HL-60 (cell line): ENCODE results near the gene CTNNA2.

Experiments used
- DNase-seq, 2 experiments: peaks; one replicate each; pipeline ENCODE4 v3.0.0-alpha.2; 2010 to 2020; ENCODE audit warnings: low read depth in 1 of 2, low spot score in 1 of 2
- H3K27ac ChIP-seq: fragments of 250-450 bp; sonication (Bioruptor Pico); replicated peaks from 2 replicates; pipeline ENCODE4 v1.5.1; 2020; ENCODE audit warnings: mild to moderate bottlenecking, moderate library complexity
- H3K27me3 ChIP-seq: fragments of 250-450 bp; sonication (Bioruptor Pico); 2 replicates; pipeline ENCODE4 v1.5.1; 2021; ENCODE audit warnings: mild to moderate bottlenecking, moderate library complexity; ENCODE audit not compliant: insufficient read depth, poor library complexity, severe bottlenecking
- H3K4me3 ChIP-seq: replicated peaks from 2 replicates; pipeline ENCODE4 v1.5.1; 2011; ENCODE audit warnings: mild to moderate bottlenecking, control low read depth, low read length; ENCODE audit not compliant: insufficient read depth
- GABPA ChIP-seq: IDR thresholded peaks from 2 replicates; pipeline ENCODE4 v1.6.1; 2012; ENCODE audit warnings: low read depth
- POLR2AphosphoS5 ChIP-seq: IDR thresholded peaks from 2 replicates; pipeline ENCODE4 v1.6.1; 2012; ENCODE audit warnings: low read depth
- SPI1 ChIP-seq: IDR thresholded peaks from 2 replicates; pipeline ENCODE4 v1.6.1; 2012; ENCODE audit warnings: low read depth, mild to moderate bottlenecking, borderline replicate concordance
- TF ChIP-seq, protein P1 (sequence below): IDR thresholded peaks from one replicate; pipeline ENCODE4 v1.5.1; 2011; ENCODE audit warnings: low read length, control low read depth, inconsistent platforms; ENCODE audit not compliant: insufficient read depth
- TF ChIP-seq, protein P2 (sequence below): IDR thresholded peaks from 2 replicates; pipeline ENCODE4 v1.6.1; 2012; ENCODE audit warnings: low read depth; ENCODE audit not compliant: insufficient replicate concordance

Gene CTNNA2

DNA sequence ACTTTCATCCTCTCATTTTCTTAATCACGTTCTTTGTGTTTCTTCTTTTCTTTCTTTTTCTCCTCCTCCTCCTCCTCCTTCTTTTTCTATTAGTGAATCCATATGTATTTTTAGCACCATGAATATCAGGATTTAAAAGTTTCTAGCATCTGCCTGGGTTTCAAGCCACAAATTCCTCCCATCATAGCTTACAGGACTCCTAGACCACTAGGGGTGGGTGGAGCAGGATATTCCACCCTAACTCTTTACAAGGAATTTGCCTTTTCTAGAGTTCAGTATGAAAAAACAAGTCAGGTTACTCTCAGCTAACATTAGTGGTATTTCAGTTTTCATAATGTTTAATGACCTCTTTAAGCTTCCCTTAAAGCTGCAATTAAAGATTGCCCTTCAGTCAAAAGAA, 810.8 kb downstream of the CTNNA2 start:
- Histone ChIP-seq H3K27ac (no peak overlapping the region), H3K4me3 (no peak overlapping the region), H3K27me3 (peaks cover 14% of the 10 kb centered on the region)
- no peak for DNase-seq
- TF ChIP-seq GABPA = no peak
- TF ChIP-seq POLR2AphosphoS5 = no peak
- TF ChIP-seq, protein P1, sequence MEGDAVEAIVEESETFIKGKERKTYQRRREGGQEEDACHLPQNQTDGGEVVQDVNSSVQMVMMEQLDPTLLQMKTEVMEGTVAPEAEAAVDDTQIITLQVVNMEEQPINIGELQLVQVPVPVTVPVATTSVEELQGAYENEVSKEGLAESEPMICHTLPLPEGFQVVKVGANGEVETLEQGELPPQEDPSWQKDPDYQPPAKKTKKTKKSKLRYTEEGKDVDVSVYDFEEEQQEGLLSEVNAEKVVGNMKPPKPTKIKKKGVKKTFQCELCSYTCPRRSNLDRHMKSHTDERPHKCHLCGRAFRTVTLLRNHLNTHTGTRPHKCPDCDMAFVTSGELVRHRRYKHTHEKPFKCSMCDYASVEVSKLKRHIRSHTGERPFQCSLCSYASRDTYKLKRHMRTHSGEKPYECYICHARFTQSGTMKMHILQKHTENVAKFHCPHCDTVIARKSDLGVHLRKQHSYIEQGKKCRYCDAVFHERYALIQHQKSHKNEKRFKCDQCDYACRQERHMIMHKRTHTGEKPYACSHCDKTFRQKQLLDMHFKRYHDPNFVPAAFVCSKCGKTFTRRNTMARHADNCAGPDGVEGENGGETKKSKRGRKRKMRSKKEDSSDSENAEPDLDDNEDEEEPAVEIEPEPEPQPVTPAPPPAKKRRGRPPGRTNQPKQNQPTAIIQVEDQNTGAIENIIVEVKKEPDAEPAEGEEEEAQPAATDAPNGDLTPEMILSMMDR = no peak
- no peak for TF ChIP-seq SPI1
- TF ChIP-seq, protein P2, sequence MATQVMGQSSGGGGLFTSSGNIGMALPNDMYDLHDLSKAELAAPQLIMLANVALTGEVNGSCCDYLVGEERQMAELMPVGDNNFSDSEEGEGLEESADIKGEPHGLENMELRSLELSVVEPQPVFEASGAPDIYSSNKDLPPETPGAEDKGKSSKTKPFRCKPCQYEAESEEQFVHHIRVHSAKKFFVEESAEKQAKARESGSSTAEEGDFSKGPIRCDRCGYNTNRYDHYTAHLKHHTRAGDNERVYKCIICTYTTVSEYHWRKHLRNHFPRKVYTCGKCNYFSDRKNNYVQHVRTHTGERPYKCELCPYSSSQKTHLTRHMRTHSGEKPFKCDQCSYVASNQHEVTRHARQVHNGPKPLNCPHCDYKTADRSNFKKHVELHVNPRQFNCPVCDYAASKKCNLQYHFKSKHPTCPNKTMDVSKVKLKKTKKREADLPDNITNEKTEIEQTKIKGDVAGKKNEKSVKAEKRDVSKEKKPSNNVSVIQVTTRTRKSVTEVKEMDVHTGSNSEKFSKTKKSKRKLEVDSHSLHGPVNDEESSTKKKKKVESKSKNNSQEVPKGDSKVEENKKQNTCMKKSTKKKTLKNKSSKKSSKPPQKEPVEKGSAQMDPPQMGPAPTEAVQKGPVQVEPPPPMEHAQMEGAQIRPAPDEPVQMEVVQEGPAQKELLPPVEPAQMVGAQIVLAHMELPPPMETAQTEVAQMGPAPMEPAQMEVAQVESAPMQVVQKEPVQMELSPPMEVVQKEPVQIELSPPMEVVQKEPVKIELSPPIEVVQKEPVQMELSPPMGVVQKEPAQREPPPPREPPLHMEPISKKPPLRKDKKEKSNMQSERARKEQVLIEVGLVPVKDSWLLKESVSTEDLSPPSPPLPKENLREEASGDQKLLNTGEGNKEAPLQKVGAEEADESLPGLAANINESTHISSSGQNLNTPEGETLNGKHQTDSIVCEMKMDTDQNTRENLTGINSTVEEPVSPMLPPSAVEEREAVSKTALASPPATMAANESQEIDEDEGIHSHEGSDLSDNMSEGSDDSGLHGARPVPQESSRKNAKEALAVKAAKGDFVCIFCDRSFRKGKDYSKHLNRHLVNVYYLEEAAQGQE = no peak

DNA sequence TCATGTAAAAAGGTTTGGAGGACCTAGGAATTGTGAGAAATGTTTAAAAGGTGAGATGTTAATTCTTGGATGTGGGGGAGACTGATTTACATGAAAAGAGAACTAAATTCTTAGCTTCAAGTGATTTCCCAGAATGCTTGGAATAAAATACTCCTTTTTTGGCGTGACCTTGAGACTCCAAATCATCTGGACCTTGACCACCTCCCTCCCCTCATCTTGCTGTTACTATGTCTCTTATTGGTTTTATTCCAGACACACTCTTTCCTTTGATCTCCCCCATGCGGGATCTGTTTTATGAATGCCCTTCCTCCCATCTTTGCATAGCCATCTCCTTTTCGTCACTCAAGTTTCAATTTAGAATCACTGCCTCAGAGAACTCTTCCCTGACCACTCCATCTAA, 811.7 kb downstream of the CTNNA2 start:
- no peak overlapping the region for H3K27ac ChIP-seq
- peaks cover 14% of the 10 kb centered on the region for H3K27me3 ChIP-seq
- no peak for DNase-seq
- TF ChIP-seq, protein P2 = no peak
- TF ChIP-seq POLR2AphosphoS5 = no peak
- TF ChIP-seq GABPA = no peak
- TF ChIP-seq, protein P1 = no peak
- TF ChIP-seq SPI1 = no peak
- no peak overlapping the region for H3K4me3 ChIP-seq

DNA sequence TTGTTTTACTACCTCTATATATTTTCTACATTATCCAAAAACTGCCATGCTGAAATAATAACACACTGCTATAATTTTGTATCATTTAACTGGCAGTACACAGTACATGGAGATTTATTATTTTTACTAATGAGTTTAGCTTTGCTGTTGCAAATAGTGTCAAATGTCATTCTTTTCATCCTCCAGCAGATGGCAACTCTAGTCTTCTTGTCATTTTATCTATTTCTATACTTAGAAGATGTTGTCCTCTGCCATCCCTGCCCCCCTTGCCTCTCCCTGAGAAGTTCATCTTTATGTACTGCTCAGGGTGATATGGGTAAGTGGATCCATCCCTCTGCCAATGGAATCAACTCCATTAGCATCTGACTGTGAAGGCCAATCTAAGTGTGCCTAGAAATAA, 813.4 kb downstream of the CTNNA2 start:
- Histone ChIP-seq H3K27ac (no peak overlapping the region), H3K27me3 (peaks cover 14% of the 10 kb centered on the region), H3K4me3 (no peak overlapping the region)
- TF ChIP-seq POLR2AphosphoS5 = no peak
- TF ChIP-seq SPI1 = no peak
- TF ChIP-seq, protein P2 = no peak
- TF ChIP-seq GABPA = no peak
- TF ChIP-seq, protein P1 = no peak
- no peak for DNase-seq
